Stomach (tissue), 4 donors: ENCODE results near the gene MCHR1.

ENCODE experiments used
- CTCF ChIP-seq, 7 experiments: fragments of 450-650 bp in 4 of 7; fragments of 200-600 bp in 3 of 7; sonication (generic) in 3 of 7; IDR thresholded peaks; one replicate each; pipeline ENCODE4 v1.5.1; 2016 to 2019; ENCODE audit warnings: antibody characterized with exemption in 7 of 7, control low read depth in 2 of 7, mild to moderate bottlenecking in 1 of 7
- POLR2A ChIP-seq, 4 donors: fragments of 450-650 bp; IDR thresholded peaks; one replicate each; pipeline ENCODE4 v1.6.1; 2016; ENCODE audit warnings: antibody characterized with exemption in 4 of 4, control low read depth in 2 of 4, mild to moderate bottlenecking in 1 of 4, moderate library complexity in 1 of 4
- POLR2AphosphoS5 ChIP-seq, 3 donors: sonication (generic); formaldehyde crosslinking; IDR thresholded peaks; one replicate each; pipeline ENCODE4 v1.6.1; 2016; ENCODE audit warnings: antibody characterized with exemption in 3 of 3

- no peak for TF ChIP-seq POLR2A (IDR thresholded peaks at IDR 0.05)
- TF ChIP-seq CTCF (IDR thresholded peaks at IDR 0.05) = no peak
- TF ChIP-seq POLR2AphosphoS5 (IDR thresholded peaks at IDR 0.05) = no peak
Observed at GRCh38 chr22:40691532-40691931, 12.2 kb downstream of the MCHR1 start.
